Chondrocyte (in vitro differentiated cells): ENCODE data around the gene BLM. TPM values are rescaled to one million over a fixed set of nuclear protein-coding genes. Genes with fewer than 3 reads are reported as not detected.
"Not testable (repeated sequence)": the region's sequence is repeated elsewhere in the genome, so short reads cannot be mapped to it uniquely, and the experiment has no call there.

Source experiments
- DNase-seq: peaks from one replicate; pipeline ENCODE4 v3.0.0; 2021; ENCODE audit warnings: mixed read lengths, low spot score
- H3K27ac Mint-ChIP-seq: one replicate; pipeline ENCODE4 v1.8.0; 2021; ENCODE audit warnings: mild to moderate bottlenecking, moderate library complexity, mixed read lengths; ENCODE audit not compliant: unreplicated experiment
- H3K27me3 Mint-ChIP-seq: 2 replicates; pipeline ENCODE4 v1.8.0; 2021; ENCODE audit warnings: low read depth, mixed read lengths
- H3K36me3 Mint-ChIP-seq: 2 replicates; pipeline ENCODE4 v1.8.0; 2021; ENCODE audit warnings: low read depth, mixed read lengths
- H3K4me1 Mint-ChIP-seq: 2 replicates; pipeline ENCODE4 v1.8.0; 2021; ENCODE audit warnings: low read depth, mild to moderate bottlenecking, mixed read lengths
- H3K4me3 Mint-ChIP-seq: one replicate; pipeline ENCODE4 v1.8.0; 2021; ENCODE audit warnings: mild to moderate bottlenecking, moderate library complexity, mixed read lengths; ENCODE audit not compliant: unreplicated experiment
- H3K9me3 Mint-ChIP-seq: 2 replicates; pipeline ENCODE4 v1.8.0; 2021; ENCODE audit warnings: low read depth, mixed read lengths
- total RNA-seq: library from RNA; stranded (reverse); gene quantifications from 3 replicates; pipeline ENCODE4 v1.2.1, GENCODE V29; 2021
- TF ChIP-seq, protein P1 (sequence below): fragments of 200-600 bp; sonication (generic); IDR thresholded peaks from 2 replicates; pipeline ENCODE4 v1.5.0; 2021; ENCODE audit warnings: antibody characterized with exemption, mild to moderate bottlenecking, moderate library complexity

Gene BLM
- total RNA-seq, 1 donor from 2014 or later = 3.5 TPM

- no peak for DNase-seq
- Mint-ChIP-seq H3K27ac (no peak overlapping the region), H3K4me1 (peaks cover 7% of the 10 kb centered on the region), H3K27me3 (no peaks in the 10 kb centered on the region), H3K4me3 (no peak overlapping the region), H3K36me3 (no peaks in the 10 kb centered on the region), H3K9me3 (peaks cover 4% of the 10 kb centered on the region)
- TF ChIP-seq, protein P1, sequence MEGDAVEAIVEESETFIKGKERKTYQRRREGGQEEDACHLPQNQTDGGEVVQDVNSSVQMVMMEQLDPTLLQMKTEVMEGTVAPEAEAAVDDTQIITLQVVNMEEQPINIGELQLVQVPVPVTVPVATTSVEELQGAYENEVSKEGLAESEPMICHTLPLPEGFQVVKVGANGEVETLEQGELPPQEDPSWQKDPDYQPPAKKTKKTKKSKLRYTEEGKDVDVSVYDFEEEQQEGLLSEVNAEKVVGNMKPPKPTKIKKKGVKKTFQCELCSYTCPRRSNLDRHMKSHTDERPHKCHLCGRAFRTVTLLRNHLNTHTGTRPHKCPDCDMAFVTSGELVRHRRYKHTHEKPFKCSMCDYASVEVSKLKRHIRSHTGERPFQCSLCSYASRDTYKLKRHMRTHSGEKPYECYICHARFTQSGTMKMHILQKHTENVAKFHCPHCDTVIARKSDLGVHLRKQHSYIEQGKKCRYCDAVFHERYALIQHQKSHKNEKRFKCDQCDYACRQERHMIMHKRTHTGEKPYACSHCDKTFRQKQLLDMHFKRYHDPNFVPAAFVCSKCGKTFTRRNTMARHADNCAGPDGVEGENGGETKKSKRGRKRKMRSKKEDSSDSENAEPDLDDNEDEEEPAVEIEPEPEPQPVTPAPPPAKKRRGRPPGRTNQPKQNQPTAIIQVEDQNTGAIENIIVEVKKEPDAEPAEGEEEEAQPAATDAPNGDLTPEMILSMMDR = no peak
These were observed 30.5 kb upstream of the BLM start for GRCh38 chr15:90686435-90687218.

DNA sequence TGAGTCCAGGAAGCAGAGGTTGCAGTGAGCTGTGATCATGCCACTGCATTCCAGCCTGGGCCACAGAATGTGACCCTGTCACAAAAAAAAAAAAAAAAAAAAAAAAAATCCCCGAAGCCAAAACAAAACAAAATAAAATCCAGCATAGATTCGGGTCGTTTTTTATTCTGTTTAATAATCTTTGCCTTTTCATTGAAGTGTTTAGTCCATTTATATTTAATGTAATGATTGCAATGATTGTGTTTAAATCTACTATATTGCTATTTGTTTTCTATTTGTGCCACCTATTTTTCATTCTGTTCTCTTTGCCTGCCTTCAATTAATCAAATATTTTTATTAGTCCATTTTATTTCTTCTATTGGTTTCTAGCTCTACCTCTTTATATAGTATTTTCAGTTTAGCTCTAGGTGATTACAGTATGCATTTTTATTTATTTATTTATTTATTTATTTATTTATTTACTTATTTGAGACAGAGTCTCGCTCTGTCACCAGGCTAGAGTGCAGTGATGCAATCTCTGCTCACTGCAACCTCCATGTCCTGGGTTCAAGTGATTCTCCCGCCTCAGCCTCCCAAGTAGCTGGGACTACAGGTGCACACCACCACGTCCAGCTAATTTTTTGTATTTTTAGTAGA, 27.7 kb upstream of the BLM start:
- not testable (repeated sequence) for H3K36me3 Mint-ChIP-seq, H3K9me3 Mint-ChIP-seq, H3K4me1 Mint-ChIP-seq, H3K27ac Mint-ChIP-seq, DNase-seq, H3K4me3 Mint-ChIP-seq, H3K27me3 Mint-ChIP-seq

DNA sequence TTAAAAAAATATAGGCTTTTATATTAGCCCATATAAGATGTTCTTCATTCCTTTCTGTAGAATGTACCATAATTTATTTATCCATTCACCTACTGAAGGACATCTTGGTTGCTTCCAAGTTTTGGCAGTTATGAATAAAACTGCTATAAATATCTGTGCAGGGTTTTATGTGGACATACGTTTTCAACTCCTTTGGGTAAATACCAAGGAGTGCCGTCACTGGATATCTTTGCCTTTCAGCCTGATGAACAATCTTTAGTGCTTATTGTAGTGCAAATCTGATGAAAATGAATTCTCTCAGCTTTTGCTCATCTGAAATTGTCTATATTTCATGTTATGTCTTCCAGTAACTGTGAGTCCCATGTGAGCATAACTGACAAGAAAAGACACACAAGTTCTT, 26.6 kb upstream of the BLM start:
- peak overlapping the region; percentile 6 for H3K27ac Mint-ChIP-seq

DNA sequence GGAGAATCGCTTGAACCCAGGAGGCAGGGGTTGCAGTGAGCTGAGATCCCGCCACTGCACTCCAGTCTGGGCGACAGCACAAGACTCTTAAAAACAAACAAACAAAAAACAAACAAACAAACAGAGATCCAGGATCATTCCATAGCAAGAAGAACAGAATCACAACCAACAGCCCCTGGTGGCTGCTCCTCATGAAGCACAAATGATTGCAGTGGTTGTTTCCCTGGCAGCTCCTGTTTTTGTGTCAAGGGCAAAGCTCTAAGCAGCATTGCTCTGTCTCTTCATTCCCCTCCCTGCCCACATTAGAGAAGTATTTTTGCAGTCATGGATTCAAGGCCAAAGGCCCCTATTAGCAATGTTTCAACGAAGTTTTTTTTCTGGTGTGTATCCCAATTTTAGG, 25.8 kb upstream of the BLM start:
- Mint-ChIP-seq H3K27me3 (no peaks in the 10 kb centered on the region), H3K36me3 (no peaks in the 10 kb centered on the region), H3K27ac (no peak overlapping the region), H3K4me3 (no peak overlapping the region), H3K4me1 (peaks cover 9% of the 10 kb centered on the region), H3K9me3 (peaks cover 4% of the 10 kb centered on the region)
- no peak for DNase-seq
- TF ChIP-seq, protein P1 = no peak

More for the DNA sequence above, 26.6 kb upstream of the BLM start:
- Mint-ChIP-seq H3K36me3 (no peaks in the 10 kb centered on the region), H3K27me3 (no peaks in the 10 kb centered on the region), H3K9me3 (peaks cover 4% of the 10 kb centered on the region), H3K4me3 (no peak overlapping the region), H3K4me1 (peaks cover 9% of the 10 kb centered on the region)
- DNase-seq = no peak
- TF ChIP-seq, protein P1 = no peak

DNA sequence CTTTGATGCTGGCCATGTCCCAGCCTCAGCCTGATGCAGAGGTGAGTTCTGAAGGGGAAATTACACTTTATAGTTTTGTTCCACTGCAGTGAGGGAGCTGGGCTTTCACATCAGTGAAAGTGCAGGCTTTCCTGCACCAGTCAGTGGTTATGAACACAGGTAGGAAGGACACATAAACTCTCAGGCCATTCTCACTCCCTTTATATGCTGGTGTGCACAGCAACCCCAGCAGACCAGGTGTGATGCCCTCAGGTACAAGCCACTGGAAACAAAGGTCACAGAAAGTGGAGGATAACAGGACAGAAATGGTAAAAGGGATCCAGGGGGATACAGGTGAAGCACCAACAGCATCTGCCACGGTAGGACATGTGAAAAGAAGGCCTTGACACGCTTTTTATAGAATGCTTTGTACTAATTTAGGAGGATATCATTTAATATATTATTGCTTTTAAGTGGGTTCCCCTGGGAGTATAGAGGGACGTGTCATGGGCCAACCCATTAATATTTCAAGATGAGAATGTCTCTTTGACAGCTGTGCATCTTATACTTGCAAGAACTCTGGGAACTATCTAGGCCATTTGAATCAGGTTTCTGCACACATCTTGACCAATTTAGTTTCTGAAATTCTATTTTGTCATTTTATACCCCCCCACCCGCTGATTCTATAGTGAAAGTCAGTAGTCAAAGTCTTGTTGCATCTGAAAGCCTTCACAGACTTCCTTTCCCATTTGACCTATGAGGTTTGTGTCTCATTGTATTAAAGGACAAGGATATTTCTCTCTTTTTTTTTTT, 25.0 kb upstream of the BLM start:
- DNase-seq = no peak
- Mint-ChIP-seq H3K4me1 (peaks cover 9% of the 10 kb centered on the region), H3K4me3 (no peak overlapping the region), H3K27me3 (no peaks in the 10 kb centered on the region), H3K36me3 (no peaks in the 10 kb centered on the region), H3K9me3 (peaks cover 4% of the 10 kb centered on the region), H3K27ac (no peak overlapping the region)
- TF ChIP-seq, protein P1 = no peak
